Measurements from ENCODE around the gene GAB2. TPM values are rescaled to one million over a fixed set of nuclear protein-coding genes. Genes with fewer than 3 reads are reported as not detected.

Gene GAB2
- total RNA-seq, 1 experiment from 2014 or later, result 3.3 TPM

DNA sequence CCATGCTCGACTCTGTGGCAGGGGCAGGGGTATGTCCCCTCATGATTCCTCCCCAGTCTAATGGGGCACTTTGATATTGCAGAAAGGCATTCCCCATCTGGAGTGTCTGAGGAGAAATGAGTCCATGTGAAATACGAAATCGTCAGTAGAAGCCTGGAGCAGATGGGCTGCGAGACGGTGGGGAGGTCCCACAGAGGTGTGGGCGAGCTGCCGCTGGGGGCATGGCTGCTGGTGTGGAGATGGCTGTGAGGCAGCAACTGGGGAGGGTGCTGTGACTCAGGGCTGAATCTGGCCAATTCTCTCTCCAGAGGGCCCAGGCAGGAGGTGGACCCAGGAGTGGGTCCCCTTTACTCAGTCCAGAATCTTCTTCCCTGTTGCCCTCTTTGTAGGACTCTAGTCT is 240.4 kb downstream of the GAB2 start:
- TF ChIP-seq, protein P1, sequence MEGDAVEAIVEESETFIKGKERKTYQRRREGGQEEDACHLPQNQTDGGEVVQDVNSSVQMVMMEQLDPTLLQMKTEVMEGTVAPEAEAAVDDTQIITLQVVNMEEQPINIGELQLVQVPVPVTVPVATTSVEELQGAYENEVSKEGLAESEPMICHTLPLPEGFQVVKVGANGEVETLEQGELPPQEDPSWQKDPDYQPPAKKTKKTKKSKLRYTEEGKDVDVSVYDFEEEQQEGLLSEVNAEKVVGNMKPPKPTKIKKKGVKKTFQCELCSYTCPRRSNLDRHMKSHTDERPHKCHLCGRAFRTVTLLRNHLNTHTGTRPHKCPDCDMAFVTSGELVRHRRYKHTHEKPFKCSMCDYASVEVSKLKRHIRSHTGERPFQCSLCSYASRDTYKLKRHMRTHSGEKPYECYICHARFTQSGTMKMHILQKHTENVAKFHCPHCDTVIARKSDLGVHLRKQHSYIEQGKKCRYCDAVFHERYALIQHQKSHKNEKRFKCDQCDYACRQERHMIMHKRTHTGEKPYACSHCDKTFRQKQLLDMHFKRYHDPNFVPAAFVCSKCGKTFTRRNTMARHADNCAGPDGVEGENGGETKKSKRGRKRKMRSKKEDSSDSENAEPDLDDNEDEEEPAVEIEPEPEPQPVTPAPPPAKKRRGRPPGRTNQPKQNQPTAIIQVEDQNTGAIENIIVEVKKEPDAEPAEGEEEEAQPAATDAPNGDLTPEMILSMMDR (conservative IDR thresholded peaks at IDR 0.05), result no peak
- no peaks in the 10 kb centered on the region for H3K27me3 ChIP-seq (ENCODE audit: insufficient read depth, low read length)
- no peak overlapping the region for H2AK5ac ChIP-seq (ENCODE audit: insufficient read length, low read length)
- H3K9me3 ChIP-seq (ENCODE audit: control insufficient read depth, low read depth, low read length), result no peaks in the 10 kb centered on the region
- peaks cover 4 to 12% (median 5%) of the 10 kb centered on the region in 3 experiments; a peak in 4 of 7 replicates for H3K36me3 Mint-ChIP-seq (ENCODE audit: insufficient read depth in 1 of 3, low read depth in 3 of 3)
- no peak overlapping the region for H3K4me3 Mint-ChIP-seq
- no peak overlapping the region for H3K14ac ChIP-seq (ENCODE audit: insufficient read depth, low read length)
- WGBS (ENCODE audit: extremely low coverage, insufficient read length, low lambda C conversion rate), result no CpG with 5 or more reads among the region's 7 CpGs
- H3K23me2 ChIP-seq (ENCODE audit: insufficient read length, low read depth, low read length, poor library complexity, severe bottlenecking), result no peaks in the 10 kb centered on the region
- H3K4ac ChIP-seq (ENCODE audit: low read depth, low read length), result no peak overlapping the region
- H4K5ac ChIP-seq (ENCODE audit: insufficient read length, low read depth, low read length), result no peak overlapping the region
- H3K56ac ChIP-seq (ENCODE audit: insufficient read length, low read depth, low read length), result no peak overlapping the region
- H2AFZ ChIP-seq (ENCODE audit: low read length), result no peak overlapping the region
- DNase-seq, result no peak
- H3K4me2 ChIP-seq (ENCODE audit: insufficient read depth, insufficient read length, low read length), result no peak overlapping the region
- no peak overlapping the region for H3K9ac ChIP-seq (ENCODE audit: extremely low read depth, insufficient read length, low read length)
- peaks cover 2% of the 10 kb centered on the region for H4K20me1 ChIP-seq (ENCODE audit: control insufficient read depth, insufficient read depth, insufficient read length)
- no peak overlapping the region for H2BK12ac ChIP-seq (ENCODE audit: insufficient read length, low read depth, low read length)
- H2BK120ac ChIP-seq (ENCODE audit: low read depth, low read length, poor library complexity, severe bottlenecking), result no peak overlapping the region
- no peaks in the 10 kb centered on the region for H3K79me1 ChIP-seq (ENCODE audit: insufficient read depth, low read depth, low read length, poor library complexity, severe bottlenecking)
- no peak overlapping the region for H3K18ac ChIP-seq (ENCODE audit: insufficient read length, low read depth, low read length)
- H2BK15ac ChIP-seq (ENCODE audit: low read depth, low read length), result no peak overlapping the region
- H3K9me3 Mint-ChIP-seq, result no peaks in the 10 kb centered on the region
- H3K27ac ChIP-seq (ENCODE audit: insufficient read length, low read depth, low read length), result no peak overlapping the region
- no peak overlapping the region for H3T11ph ChIP-seq (ENCODE audit: low read length)
- no peak overlapping the region for H2BK20ac ChIP-seq (ENCODE audit: low read depth, low read length, poor library complexity, severe bottlenecking)
- H3K79me2 ChIP-seq (ENCODE audit: insufficient read depth, low read length), result no peaks in the 10 kb centered on the region
- no peak overlapping the region for H2BK5ac ChIP-seq (ENCODE audit: insufficient read length, low read length)
- no peak overlapping the region for H4K8ac ChIP-seq (replicated peaks; ENCODE audit: insufficient read length, low read depth, low read length)
- H3K27ac Mint-ChIP-seq, result no peak overlapping the region; a peak in 1 of 7 replicates
- H4K91ac ChIP-seq (ENCODE audit: insufficient read length, low read depth, low read length), result no peak overlapping the region
- H3K4me1 Mint-ChIP-seq, result peaks cover 3 to 4% of the 10 kb centered on the region in 2 experiments; a peak in 2 of 4 replicates
- no peak overlapping the region for H3K23ac ChIP-seq (ENCODE audit: insufficient read length, low read depth, low read length)
- H3K27me3 Mint-ChIP-seq (ENCODE audit: low read depth), result no peaks in the 10 kb centered on the region
- H3K4me1 ChIP-seq (ENCODE audit: insufficient read depth, low read length), result no peaks in the 10 kb centered on the region

Measured in H9 (cell line).